ENCODE measurements around the gene CASP3. TPM values are rescaled to one million over a fixed set of nuclear protein-coding genes. Genes with fewer than 3 reads are reported as not detected.
"Not testable (repeated sequence)": the region's sequence is repeated elsewhere in the genome, so short reads cannot be mapped to it uniquely, and the experiment has no call there.

The CASP3 gene
- total RNA-seq, 4 donors from 2014 or later: 10.6 to 47.0 (median 17.6) TPM

GRCh38 chr4:184624972-184625554 is 24.2 kb downstream of the CASP3 start:
- Histone ChIP-seq H3K27ac (no peak overlapping the region), H3K27me3 (no peaks in the 10 kb centered on the region), H3K4me3 (no peak overlapping the region), H3K4me1 (no peaks in the 10 kb centered on the region), H3K9me3 (no peaks in the 10 kb centered on the region), H3K36me3 (peaks cover 0 to 3% of the 10 kb centered on the region in 2 donors)
- no peak for DNase-seq
- intact Hi-C loops (cut with DNase I; ENCODE audit: low total_unique reads): no loop called here
- no peak for TF ChIP-seq CTCF (IDR thresholded peaks at IDR 0.05)
- TF ChIP-seq POLR2A (IDR thresholded peaks at IDR 0.05): no peak

GRCh38 chr4:184624504-184624903 is 24.7 kb downstream of the CASP3 start:
- H3K4me3 ChIP-seq; H3K9me3 ChIP-seq; intact Hi-C loops (cut with DNase I; ENCODE audit: low total_unique reads); DNase-seq; H3K27me3 ChIP-seq; H3K4me1 ChIP-seq; H3K27ac ChIP-seq; H3K36me3 ChIP-seq: not testable (repeated sequence)

- Histone ChIP-seq H3K36me3 (no peaks in the 10 kb centered on the region), H3K27ac (no peak overlapping the region), H3K27me3 (no peaks in the 10 kb centered on the region), H3K9me3 (no peaks in the 10 kb centered on the region), H3K4me3 (no peak overlapping the region), H3K4me1 (no peaks in the 10 kb centered on the region)
- DNase-seq: no peak
- TF ChIP-seq POLR2A (IDR thresholded peaks at IDR 0.05) (no peak), CTCF (IDR thresholded peaks at IDR 0.05) (no peak)
- intact Hi-C loops (cut with DNase I; ENCODE audit: low total_unique reads): no loop called here
Observed at GRCh38 chr4:184621518-184621917, 27.7 kb downstream of the CASP3 start.

DNA sequence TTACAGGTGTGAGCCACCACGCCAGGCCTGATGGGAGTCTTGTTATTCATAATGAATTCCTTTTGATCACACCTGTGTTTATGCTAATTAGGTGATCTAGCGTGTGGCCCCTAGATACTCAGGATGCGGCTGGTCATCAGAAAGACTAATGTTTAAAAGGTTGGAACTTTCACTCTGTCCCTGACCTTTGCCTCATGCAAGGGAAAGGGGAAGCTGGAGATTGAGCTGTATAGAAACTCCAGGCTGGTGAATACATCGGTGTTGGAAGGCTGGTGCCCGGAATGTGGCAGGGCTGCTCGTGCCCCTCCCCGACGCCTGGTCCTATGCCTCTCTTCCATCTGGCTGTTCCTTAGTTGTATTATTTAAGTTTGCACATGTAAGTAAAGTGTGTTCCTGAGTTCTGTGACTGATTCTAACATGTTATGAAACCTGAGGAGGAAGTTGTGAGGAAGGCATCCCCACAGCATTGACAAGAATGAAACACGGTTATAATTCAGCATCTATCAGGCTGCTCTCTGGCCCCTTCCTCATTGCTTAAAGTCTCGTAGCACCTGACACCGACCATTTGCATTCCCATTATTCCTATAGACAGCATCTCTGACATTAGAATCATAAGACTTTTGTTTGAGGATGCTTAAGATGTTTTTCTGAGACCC is 28.9 kb downstream of the CASP3 start:
- no peak overlapping the region for H3K4me3 ChIP-seq
- no peaks in the 10 kb centered on the region for H3K4me1 ChIP-seq
- DNase-seq: no peak
- intact Hi-C loops (cut with DNase I; ENCODE audit: low total_unique reads): no loop called here
- no peak overlapping the region for H3K27ac ChIP-seq
- H3K36me3 ChIP-seq: no peaks in the 10 kb centered on the region
- no peak for TF ChIP-seq CTCF (IDR thresholded peaks at IDR 0.05)
- TF ChIP-seq POLR2A (IDR thresholded peaks at IDR 0.05): no peak
- no peaks in the 10 kb centered on the region for H3K9me3 ChIP-seq
- H3K27me3 ChIP-seq: no peaks in the 10 kb centered on the region

- TF ChIP-seq CTCF (IDR thresholded peaks at IDR 0.05): no peak
- no peak for TF ChIP-seq POLR2A (IDR thresholded peaks at IDR 0.05)
- Histone ChIP-seq H3K4me3 (no peak overlapping the region), H3K9me3 (no peaks in the 10 kb centered on the region), H3K36me3 (no peaks in the 10 kb centered on the region), H3K4me1 (no peaks in the 10 kb centered on the region), H3K27ac (no peak overlapping the region), H3K27me3 (no peaks in the 10 kb centered on the region)
- DNase-seq: no peak
- intact Hi-C loops (cut with DNase I; ENCODE audit: low total_unique reads): no loop called here
Observed at GRCh38 chr4:184617600-184618196, 31.5 kb downstream of the CASP3 start.
